ENCODE measurements around the gene UBN1.

UBN1 gene

DNA sequence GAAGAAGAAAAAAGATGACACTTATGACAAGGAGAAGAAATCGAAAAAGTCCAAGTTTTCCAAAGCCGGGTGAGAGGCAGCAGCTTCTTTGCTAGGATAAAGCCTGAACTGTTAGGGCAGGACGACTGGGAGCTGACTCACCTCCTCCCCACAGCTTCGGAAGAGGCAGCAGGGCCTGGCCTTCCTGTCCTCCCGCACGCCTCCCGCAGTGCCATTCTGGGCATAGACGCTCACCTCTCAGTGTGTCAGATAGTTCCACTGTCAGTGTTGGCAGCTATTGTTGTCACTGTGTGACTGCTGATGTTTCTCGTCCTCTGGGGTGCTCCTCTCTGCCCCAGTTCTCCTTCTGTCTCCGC is 12.6 kb downstream of the UBN1 start:
- no peak for DNase-seq (ENCODE audit: low read depth)

DNA sequence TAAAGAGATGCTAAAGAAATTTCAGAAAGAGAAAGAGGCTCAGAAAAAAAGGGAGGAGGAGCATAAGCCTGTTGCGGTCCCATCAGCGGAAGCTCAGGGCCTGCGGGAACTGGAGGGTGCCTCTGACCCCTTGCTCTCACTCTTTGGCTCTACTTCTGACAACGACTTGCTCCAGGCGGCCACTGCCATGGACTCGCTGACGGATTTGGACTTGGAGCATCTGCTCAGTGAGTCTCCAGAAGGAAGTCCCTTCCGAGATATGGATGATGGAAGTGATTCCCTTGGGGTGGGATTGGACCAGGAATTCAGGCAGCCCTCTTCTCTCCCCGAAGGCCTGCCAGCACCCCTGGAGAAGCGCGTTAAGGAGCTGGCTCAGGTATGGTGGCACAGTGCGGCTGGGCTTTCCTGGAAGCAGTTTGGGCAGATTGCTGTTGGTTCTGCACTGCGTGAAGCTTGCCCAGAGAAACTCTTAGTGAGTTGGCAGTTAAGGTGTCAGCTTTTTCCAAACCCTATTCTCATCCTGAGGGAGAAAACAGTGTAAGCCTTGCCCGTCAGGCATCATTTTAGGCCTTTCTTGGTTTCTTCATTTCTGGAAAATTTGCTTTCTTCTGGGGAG is 13.6 kb downstream of the UBN1 start:
- DNase-seq (ENCODE audit: low read depth): no peak

DNA sequence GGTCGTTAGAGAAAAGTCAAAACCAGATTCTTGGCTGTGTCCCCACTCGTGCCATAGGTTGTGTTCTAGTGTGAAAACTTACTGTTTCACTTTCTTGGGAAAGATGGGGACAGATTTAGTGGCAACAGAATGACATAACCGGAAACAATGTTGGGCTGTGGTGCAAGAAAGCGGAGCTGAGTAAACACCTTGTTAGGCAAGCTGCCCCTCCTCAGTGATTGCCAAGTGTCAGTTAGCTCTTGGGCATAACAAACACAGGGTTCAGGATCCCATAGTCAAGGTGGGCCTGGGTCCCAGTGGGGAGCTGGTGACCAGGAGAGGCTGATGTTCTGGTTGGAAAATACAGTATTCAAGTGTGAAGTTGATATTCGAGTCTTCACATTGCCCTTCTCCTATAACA is 15.4 kb downstream of the UBN1 start:
- no peak for DNase-seq (ENCODE audit: low read depth)

DNA sequence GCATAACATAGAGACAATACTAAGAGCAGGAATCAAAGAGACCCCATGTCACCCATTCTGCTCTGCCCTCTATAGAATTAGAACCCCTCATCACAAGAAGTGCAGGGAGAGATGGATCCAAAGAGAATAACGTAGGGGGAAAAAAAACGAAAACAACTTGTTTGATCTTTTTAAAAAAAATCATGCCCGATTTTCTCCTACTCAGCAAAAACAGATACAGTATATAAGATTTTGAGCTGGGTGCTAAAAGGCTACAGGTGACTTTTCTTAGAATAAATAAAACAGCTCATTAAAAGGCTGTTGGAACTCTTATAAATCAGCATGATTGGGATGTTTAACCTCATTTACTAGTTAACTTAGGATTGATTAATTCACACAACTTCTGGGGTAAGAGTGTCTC is 17.4 kb downstream of the UBN1 start:
- no peak for DNase-seq (ENCODE audit: low read depth)

DNA sequence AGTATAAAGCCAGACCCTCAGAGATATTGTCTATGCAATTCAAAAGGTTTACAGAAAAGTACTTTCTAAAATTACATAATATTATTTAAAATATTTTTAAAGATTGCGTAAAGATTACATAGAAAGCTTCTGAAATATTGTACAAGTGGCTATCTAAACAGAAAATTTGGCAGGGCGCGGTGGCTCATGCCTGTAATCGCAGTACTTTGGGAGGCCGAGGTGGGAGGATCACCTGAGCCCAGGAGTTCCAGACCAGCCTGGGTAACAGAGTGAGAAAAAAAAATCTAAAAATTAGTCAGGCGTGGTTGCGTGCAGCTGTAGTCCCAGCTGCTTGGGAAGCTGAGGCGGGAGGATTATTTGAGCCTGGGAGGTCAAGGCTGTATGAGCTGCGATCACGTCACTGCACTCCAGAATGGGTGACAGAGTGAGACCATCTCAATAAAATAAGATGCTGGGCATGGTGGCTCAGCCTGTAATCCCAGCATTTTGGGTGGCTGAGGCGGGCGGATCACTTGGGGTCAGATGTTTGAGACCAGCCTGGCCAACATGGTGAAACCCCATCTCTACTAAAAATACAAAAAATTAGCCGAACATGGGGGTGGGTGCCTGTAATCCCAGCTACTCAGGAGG is 18.1 kb downstream of the UBN1 start:
- no peak for DNase-seq (ENCODE audit: low read depth)

DNA sequence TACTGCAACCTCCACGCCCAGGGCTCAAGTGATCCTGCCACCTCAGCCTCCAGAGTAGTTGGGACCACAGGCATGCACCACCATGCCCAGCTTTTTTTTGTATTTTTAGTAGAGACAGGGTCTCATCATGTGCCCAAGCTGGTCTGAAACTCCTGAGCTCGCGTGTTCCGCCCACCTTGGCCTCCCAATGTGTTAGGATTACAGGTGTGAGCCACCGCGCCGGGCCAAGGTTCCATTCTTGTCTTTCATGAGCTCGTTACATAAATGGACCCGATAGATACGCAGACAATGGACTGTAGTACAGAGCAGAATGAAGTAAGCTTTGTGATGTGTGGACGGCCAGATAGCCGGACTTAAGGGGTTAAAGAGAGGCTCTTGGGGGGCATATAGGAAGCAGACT is 19.3 kb downstream of the UBN1 start:
- DNase-seq (ENCODE audit: low read depth): no peak

DNA sequence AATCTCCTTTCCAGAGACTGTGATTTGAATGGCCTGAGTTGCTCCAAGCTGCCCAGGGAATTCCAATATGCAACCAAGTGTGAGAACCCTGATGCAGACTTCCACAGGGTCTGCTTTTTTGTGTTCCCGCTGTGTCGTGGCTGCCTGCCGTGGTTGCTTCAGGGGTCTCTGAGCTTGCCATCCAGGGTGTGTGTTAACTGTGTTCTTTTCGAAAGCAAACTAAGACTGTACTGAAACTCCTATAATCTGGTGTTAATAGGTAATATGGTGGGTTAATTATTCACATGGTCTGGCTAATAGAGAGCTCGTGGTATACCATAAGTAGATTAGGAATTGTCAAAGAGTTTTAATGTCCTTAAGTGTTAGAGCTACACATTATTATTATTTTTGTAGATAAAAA is 20.7 kb downstream of the UBN1 start:
- no peak for DNase-seq (ENCODE audit: low read depth)

DNA sequence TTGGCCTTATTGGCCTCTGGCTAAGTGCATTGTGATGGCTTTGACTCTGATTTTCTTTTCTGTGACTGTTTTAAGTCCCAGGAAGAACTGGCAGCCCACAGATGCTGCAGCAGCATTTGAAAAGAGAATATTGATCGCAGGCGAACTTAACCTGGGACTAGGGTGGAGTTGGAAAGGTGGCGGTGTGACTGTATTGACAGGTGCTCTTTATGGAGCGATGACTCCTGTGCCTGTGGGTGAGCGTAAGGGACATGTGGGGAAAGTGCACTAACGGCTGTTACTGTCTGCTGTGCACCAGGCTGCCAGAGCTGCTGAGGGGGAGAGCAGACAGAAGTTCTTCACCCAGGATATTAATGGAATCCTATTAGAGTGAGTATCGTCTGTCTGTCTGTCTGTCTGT is 21.3 kb downstream of the UBN1 start:
- no peak for DNase-seq (ENCODE audit: low read depth)

DNA sequence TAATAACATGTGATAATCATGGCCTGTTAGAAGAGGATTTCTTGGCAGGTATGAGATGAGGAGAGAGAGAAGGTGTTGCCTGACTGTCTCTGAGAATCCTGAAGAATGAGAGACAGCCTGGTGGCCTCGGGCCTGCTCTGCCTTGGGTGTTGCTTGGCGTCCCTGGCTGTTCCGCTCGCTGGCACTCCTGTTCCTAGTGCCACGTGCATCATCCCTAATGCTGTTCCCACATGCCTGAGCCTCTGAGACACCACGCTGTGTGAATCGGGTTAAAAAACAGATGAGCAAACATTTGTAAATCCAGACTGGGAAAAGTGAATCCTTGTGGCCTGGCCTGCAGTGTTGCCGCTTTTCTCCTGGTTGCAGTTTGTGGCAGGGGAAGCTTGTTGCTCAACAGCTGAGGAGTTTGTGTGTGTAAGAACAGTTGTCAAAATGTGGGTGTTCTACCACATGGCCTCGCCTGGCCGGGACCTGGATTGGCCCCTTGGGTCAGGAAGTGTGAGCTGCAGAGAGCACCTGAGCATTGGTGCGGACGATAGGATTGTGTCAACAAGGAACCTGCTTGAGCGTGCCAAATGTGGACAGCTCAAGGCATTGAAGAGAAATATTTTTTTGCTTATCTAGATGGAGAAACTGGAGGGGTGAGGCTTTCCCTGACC is 22.0 kb downstream of the UBN1 start:
- no peak for DNase-seq (ENCODE audit: low read depth)

DNA sequence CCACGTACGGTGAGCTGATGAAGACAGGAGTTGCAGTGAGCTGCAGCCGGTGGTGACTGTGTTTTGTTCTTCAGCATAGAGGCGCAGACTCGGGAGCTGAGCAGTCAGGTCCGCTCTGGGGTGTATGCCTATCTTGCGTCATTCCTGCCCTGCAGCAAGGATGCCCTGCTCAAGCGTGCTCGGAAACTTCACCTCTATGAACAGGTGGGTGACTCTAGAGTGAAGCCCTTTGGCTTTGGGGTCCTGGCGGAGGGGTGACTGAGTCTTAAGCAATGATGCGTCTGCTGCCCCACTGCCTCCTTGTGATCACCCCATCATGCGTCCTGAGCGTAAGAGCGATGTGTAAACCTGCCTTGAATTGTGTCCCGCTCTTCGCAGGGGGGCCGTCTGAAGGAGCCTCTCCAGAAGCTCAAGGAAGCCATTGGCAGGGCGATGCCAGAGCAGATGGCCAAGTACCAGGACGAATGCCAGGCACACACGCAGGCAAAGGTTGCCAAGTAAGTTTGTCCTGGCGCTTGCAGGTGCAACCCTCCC is 22.9 kb downstream of the UBN1 start:
- DNase-seq (ENCODE audit: low read depth): no peak

DNA sequence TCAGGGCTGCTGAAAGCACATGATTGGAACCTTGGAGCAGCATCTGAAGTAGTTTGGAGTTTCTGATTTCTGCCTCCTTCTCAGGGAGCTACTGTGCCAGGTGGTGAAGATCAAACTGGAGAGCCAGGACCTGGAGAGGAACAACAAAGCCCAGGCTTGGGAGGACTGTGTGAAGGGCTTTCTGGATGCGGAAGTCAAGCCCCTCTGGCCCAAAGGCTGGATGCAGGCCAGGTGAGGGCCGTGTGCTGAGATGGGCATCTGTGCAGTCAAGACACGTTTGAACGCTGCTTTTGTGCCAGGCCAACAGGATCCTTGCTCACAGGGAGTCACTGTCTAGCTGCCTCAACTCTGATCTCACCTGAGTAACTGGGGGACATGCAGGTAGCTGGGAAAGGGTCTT is 23.8 kb downstream of the UBN1 start:
- DNase-seq (ENCODE audit: low read depth): no peak

DNA sequence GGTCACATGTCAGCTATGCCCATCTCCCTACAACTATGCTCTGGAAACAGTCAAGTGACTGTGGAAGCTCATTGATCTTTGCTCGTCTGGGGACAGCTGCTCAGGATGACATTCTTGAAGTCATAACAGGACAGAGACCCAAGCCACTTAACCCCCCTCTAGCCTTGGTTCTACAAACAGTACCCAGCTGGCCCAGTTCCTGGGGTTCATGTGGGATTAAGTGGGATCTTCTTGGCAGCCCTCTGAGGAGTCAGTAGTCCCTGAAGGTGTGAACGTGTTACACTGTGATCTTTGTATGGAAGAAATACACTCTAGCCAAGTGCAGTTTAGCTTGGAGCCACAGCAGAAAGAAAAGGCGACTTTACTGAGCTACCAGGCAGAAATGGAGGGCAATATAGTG is 25.8 kb downstream of the UBN1 start:
- no peak for DNase-seq (ENCODE audit: low read depth)

DNA sequence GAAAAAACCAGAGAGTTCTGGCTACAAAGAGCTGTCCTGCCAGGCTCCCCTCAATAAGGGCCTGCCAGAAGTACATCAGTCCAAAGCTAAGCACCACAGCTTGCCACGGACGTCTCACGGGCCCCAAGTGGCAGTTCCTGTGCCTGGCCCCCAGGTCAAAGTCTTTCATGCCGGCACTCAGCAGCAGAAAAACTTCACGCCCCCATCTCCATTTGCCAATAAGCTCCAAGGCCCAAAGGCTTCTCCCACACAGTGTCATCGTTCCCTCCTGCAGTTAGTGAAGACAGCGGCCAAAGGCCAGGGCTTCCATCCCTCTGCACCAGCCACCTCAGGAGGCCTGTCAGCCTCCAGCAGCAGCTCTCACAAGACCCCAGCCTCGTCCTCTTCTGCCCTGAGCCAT is 27.4 kb downstream of the UBN1 start:
- no peak for DNase-seq (ENCODE audit: low read depth)

DNA sequence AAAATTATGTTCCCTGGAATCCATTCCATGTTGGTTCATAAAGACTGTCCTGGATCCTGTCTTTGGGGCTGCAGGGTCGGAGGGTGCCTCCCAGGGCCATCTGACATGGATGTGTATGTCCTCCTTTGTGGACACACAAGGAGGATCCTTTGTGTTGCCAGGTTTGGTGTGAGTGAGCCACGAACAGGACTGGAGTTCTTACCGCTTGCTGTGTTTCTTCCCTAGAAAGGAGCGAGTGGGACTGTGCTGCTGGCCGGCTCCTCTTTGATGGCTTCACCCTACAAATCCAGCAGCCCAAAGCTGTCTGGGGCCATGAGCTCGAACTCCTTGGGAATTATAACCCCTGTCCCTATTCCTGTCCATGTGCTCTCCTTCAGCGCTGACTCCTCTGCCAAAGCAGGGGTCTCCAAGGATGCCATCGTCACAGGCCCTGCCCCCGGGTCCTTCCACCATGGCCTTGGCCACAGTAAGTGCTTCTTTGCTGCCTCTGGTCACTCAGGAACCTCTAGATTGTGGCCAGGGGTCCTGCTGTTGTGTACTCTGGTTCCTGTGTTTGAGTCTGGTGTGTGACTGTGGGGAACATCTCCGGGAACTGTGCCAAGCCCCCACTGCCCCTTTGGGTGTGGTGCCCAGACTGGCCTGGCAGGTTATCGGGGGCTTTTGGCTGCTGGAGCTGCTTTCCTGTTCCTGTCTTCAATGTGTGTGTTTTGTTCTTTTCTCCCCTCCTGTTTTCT is 29.5 kb downstream of the UBN1 start:
- DNase-seq (ENCODE audit: low read depth): no peak

DNA sequence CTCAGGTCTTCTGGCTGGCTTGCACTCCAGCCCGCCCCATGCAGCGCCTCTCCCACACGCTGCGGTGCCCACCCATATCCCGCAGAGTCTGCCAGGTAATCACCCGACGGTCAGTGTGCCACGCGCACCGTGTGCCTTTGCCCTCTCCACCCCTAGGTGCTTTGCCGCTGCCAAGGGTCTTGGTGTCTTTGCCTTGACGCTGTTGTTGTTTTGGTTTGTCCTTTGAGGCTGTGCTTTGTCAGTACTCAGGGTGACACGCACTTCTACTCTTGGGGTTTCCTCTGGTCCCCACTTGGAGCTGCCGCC is 30.1 kb downstream of the UBN1 start:
- DNase-seq (ENCODE audit: low read depth): no peak

DNA sequence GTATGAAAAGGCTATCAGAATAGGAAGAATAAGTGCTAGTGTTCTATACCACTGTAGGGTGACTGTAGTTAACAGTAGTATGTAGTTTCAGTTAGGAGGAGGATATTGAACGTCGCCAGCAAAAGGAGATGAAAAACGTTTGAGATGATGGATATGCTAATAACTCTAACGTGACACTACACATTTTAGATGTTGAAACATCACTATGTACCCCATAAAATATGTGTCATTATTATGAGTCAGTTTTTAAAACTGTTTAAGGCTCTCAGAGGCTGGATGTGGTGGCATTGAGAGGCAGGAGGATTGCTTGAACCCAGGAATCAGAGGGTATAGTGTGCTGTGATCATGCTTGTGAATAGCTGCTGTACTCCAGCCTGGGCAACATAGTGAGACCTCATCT is 31.8 kb downstream of the UBN1 start:
- DNase-seq (ENCODE audit: low read depth): no peak

DNA sequence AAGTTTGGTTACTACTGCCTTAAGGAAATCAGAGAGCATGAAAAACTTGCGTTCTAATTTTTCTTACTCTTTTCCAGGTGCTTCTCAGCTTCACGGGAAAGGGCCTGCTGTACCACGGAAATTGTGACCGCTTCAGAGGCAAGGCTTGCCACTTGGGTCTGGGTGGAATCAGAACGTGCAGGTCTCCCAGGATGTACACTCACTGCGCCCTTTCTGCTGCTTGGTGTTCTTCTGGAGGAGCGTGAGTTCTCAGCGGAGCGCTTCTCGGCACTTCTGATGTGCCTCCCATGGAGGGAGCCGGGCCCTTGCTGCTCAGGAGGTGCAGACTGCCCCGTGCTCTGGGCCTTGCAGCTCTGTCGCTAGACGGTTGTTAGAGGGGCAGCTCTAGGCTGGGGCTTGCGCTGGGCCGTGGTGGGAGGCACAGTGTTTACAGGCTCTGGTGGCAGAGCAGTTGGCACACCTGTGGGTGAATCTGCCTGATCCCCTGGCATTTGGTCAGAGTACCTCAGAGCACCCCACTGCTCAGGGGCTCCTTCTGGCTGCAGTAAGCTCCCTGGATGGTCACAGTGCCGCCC is 32.8 kb downstream of the UBN1 start:
- no peak for DNase-seq (ENCODE audit: low read depth)

DNA sequence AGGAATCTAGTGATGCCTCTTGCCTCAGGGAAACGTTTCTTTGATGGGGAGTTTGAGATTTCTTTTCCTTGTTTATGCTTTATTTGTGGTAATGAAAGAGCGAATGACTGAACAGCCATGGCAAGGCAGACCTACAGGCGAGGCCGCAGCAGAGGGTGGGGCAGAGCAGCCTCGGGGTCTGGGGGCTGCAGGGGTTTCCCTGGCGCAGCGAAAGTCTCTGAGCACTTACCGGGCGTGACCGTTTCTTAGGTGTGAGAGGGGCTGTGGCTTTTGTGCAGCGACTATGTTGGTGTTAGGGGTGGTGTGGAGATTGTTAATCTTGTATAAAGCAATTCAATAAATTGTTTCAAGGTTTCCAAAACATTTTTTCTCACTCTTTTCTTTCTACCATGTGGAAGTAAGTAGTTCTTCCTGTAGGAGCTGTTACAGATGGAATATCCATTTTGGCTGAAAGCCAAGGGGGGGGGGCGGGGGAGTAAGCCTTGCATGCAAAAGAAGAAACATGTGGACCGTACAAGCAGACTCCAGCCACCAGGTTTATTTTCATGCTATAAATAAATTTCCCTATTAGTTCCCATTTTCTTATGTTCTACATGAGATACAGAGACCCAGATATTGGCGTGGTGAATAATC is 34.8 kb downstream of the UBN1 start:
- DNase-seq (ENCODE audit: low read depth): no peak

DNA sequence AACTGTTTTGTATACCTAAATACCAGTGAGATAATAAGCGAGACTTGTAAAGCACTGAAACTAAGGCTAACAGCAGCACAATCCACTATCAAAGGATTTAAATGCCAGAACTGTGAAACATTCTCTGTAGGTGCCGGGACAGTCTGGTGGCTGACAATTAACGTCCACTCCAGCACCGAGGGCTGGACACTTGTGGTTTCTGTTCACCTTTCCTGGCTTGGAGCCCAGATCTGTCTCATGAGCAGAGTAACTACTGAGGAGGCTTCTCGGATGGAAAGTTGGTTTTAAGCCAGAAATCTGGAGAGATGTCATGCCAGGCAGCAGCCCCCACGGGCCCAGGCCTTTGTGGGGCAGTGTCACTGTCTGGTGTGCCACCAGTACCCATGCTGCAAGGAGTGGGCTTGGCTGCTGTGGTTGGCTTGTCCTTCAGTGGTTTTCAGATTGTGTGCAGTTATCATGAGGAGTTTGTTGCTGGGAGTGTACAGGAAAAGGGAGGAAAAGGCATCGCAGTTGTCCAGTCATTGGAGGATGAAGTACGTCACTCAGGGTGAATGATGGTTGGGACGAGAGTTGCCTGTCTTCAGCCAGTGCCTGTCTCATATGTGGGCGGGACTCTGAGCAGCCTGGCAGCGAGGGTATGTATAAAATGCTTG is 35.5 kb downstream of the UBN1 start:
- DNase-seq (ENCODE audit: low read depth): no peak

DNA sequence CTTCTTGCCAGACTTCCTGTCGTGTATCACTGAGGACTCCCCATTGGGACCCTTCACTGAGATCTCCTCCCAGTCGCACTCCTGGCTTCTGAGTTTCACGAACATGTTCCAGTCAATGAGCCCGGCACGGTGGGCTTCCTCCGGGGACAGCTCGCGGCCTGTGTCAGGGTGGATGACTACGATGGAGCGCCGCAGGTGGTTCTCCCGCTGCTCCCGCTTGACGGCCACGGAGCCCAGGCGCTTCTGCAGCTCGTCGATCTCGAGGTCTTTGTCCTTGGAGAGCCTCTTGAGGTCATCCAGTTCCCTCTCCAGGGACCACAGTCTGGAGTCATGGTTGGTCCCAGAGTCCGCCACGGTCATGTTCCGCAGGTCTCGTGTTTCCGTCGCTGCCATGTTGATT is 36.2 kb downstream of the UBN1 start:
- no peak for DNase-seq (ENCODE audit: low read depth)

DNA sequence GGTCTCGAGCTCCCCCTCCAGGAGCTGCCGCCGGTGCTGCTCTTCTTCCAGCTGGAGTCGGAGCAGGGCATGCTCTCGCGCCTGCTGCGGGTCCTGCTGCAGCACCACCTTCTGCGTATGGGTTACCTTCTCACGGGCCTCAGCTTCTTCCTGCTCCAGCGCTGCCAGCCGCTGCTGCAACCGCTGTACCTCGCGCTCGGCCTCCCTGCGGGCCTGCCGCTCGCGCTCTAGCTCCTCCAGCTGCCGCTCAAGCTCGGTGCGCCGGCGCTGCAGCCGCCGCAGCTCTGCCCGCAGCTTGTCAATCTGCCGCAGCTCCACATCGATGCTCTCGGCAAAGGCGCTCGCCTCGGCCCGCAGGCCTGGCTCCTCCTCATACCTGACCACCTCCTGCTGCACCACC is 36.9 kb downstream of the UBN1 start:
- no peak for DNase-seq (ENCODE audit: low read depth)

Data from T follicular helper cell (primary cell).